Activated gamma-delta T cell (primary cell): ENCODE results near the gene CCDC54.

Experiments
- DNase-seq: peaks from one replicate; lab custom pipeline; 2025; lab: John Stamatoyannopoulos, UW

CCDC54 gene

GRCh38 chr3:107392549-107393165 lies 15.4 kb downstream of the CCDC54 start:
- DNase-seq: no peak

- DNase-seq: no peak
Measured at GRCh38 chr3:107394502-107394901, 17.3 kb downstream of the CCDC54 start.

GRCh38 chr3:107395066-107395465 lies 17.8 kb downstream of the CCDC54 start:
- no peak for DNase-seq

- DNase-seq: no peak
Measured at GRCh38 chr3:107401301-107401700, 24.1 kb downstream of the CCDC54 start.

GRCh38 chr3:107402214-107402613 lies 25.0 kb downstream of the CCDC54 start:
- DNase-seq: no peak

GRCh38 chr3:107404727-107405469 lies 27.7 kb downstream of the CCDC54 start:
- no peak for DNase-seq

- DNase-seq: no peak
Measured at GRCh38 chr3:107407355-107407754, 30.1 kb downstream of the CCDC54 start.

- DNase-seq: no peak
Measured at GRCh38 chr3:107408513-107408912, 31.3 kb downstream of the CCDC54 start.

GRCh38 chr3:107409365-107409764 lies 32.1 kb downstream of the CCDC54 start:
- DNase-seq: no peak

- DNase-seq: no peak
Measured at GRCh38 chr3:107410606-107411005, 33.4 kb downstream of the CCDC54 start.

GRCh38 chr3:107411056-107411455 lies 33.8 kb downstream of the CCDC54 start:
- DNase-seq: no peak

GRCh38 chr3:107411779-107412178 lies 34.5 kb downstream of the CCDC54 start:
- DNase-seq: no peak

- no peak for DNase-seq
Measured at GRCh38 chr3:107412376-107412775, 35.1 kb downstream of the CCDC54 start.

GRCh38 chr3:107413264-107413663 lies 36.0 kb downstream of the CCDC54 start:
- DNase-seq: no peak

- no peak for DNase-seq
Measured at GRCh38 chr3:107414325-107414964, 37.2 kb downstream of the CCDC54 start.

GRCh38 chr3:107416138-107416537 lies 38.9 kb downstream of the CCDC54 start:
- no peak for DNase-seq

GRCh38 chr3:107416886-107417285 lies 39.6 kb downstream of the CCDC54 start:
- no peak for DNase-seq

- no peak for DNase-seq
Measured at GRCh38 chr3:107421170-107421792, 44.0 kb downstream of the CCDC54 start.

GRCh38 chr3:107421881-107422280 lies 44.6 kb downstream of the CCDC54 start:
- DNase-seq: no peak

GRCh38 chr3:107425033-107425432 lies 47.8 kb downstream of the CCDC54 start:
- no peak for DNase-seq

- no peak for DNase-seq
Measured at GRCh38 chr3:107426223-107426622, 49.0 kb downstream of the CCDC54 start.
